Retinal pigment epithelial cell (primary cell): ENCODE measurements around the gene RGS10.

ENCODE experiments used
- DNase-seq: peaks from one replicate; pipeline ENCODE4 v3.0.0-alpha.2; 2010; ENCODE audit warnings: low read depth
- H3K4me3 ChIP-seq: 2 replicates; pipeline ENCODE4 v1.5.1; 2011; ENCODE audit warnings: mild to moderate bottlenecking, low read length, control low read depth, moderate library complexity
- CTCF ChIP-seq: conservative IDR thresholded peaks from 2 replicates; pipeline ENCODE4 v1.5.1; 2011; ENCODE audit warnings: low read depth, low read length, control low read depth, inconsistent platforms

The RGS10 gene

DNA sequence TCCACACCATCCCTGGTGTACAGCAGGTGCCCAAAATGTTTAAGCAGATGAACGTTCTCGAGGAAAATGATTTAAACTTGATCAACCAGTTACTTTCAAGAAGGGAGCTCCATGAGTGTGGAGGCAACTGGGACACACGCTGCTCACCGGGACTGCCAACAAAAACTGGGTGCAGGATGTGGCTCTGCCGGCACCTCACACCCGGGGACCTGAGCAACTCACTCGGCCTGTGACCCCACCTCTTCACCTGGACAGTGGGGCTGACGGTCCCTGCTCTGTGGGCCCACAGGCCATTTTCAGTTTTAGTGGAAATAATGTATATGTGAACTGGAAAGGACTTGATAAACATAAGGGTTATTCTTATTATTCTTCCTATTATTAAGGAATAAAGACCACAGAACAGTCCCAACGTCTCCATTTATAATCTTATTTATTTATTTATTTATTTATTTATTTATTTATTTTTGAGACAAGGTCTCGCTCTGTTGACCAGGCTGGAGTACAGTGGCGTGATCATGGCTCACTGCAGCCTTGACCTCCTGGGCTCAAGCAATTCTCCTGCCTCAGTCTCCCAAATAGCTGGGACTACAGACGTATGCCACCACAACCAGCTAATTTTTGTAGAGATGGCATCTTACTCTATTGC lies 60.6 kb downstream of the RGS10 start:
- DNase-seq, result no peak
- TF ChIP-seq CTCF, result no peak
- no peak overlapping the region for H3K4me3 ChIP-seq

- no peak overlapping the region for H3K4me3 ChIP-seq
- no peak for DNase-seq
- TF ChIP-seq CTCF, result no peak
These were observed 61.9 kb downstream of the RGS10 start for GRCh38 chr10:119480667-119481066.

DNA sequence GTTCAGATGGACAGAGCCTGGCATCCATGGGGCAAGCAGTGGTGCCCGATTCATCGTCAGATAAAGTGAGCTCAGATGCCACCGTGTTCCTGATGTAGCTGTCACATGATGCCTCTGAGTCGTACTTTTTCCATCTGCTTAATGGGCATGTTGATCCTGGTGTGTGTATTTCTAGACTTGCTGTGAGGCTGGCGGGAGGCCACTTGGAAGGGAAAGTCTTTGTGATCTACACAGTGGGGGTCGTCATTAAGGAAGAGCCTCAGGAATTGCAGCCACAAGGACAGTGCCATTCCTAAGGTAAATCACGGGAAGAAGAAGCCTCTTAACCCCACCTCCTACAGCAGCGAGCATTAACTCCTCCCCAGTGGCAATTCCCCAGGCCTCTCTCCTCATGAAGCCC lies 63.0 kb downstream of the RGS10 start:
- no peak for TF ChIP-seq CTCF
- H3K4me3 ChIP-seq, result no peak overlapping the region
- no peak for DNase-seq

DNA sequence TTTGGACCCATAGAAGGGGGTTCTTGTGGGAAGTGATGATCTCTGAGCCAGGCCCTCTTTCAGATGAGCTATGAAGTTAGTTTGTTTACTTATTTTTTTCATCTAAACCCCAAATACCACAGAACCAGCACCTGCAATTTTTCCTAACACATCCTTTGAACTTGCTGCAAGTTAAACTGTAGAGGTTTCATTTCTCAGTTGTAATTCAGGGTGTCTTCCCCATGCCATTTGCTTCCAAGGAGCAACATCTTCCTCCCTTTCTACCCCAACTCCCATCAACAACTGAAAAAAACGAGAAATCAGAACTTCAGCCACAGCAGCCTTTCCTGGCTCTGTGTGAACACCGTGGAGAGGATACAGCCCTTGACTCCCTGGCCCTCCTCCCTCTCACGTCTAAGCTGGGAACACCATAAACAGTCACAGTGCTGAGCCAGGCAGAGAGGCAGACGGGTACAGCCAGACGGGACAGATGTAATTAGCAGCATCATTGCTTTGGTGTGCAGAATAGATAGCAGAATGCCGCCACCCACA lies 63.6 kb downstream of the RGS10 start:
- TF ChIP-seq CTCF, result no peak
- no peak for DNase-seq
- H3K4me3 ChIP-seq, result no peak overlapping the region

DNA sequence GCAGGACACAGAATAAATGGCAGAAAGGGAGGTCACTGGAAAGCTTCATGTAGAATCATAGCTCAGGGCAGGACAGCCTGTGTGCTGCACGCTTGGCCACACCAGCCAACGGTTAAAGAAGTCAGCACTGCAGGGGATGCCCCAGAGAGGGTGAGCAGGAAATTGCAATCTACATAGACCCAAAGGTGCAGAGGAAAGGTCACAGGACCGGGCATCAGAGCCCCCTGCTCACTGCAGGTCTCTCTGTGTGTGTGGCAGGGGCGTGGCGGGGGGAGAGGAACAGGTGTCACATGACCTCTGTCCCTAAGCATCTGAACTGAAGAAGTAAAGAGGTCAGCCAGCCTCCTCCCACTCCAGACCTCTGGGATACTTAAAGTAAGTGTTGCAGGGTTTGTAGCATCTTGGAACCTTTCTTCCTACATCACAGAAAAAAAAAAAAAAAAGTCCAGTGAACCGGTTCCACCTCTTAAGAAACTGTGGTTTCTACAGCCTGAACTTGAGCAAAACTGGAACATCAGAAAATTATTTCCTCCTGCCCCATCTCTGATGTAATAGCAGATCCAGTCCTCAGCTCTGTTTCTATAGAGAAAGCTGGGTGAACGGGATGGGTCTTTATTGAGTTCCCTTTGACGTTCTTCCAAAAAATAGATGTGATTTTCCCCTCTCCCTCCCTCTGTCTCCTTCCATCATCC lies 64.3 kb downstream of the RGS10 start:
- no peak for TF ChIP-seq CTCF
- H3K4me3 ChIP-seq, result no peak overlapping the region
- DNase-seq, result no peak

DNA sequence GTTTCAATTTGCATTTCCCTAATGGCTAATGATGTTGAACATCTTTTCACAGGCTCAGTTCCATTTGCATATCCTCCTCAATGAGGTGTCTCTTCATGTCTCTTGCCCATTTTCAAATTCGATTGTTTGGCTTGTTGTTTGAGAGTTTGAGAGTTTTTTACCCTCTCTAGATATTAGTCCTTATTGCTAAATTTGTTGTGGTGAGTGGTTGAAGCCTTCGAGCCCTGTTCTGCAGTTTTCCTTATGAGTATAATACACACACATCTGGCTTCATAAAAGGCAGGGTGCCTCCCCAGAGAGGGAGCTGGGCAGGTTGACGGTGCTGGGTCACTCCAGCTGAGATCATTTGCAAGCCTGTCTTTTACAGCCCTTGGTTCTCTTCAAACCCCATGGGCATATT lies 65.1 kb downstream of the RGS10 start:
- DNase-seq, result no peak
- no peak for TF ChIP-seq CTCF
- no peak overlapping the region for H3K4me3 ChIP-seq

GRCh38 chr10:119474606-119475005 lies 67.9 kb downstream of the RGS10 start:
- no peak overlapping the region for H3K4me3 ChIP-seq
- no peak for DNase-seq
- TF ChIP-seq CTCF, result no peak
